GM23248 (cell line): ENCODE measurements around the gene SEMA5B.

Experiments
- EZH2 ChIP-seq: fragments of 200-600 bp; sonication (generic); IDR thresholded peaks from 2 replicates; pipeline ENCODE4 v1.6.1; 2018; ENCODE audit warnings: antibody characterized with exemption, mild to moderate bottlenecking; ENCODE audit not compliant: insufficient read depth, poor library complexity, severe bottlenecking
- EZH2phosphoT487 ChIP-seq: fragments of 200-600 bp; sonication (generic); IDR thresholded peaks from 2 replicates; pipeline ENCODE4 v1.6.1; 2018; ENCODE audit warnings: antibody characterized with exemption, moderate library complexity, mild to moderate bottlenecking, low read depth; ENCODE audit not compliant: insufficient read depth

DNA sequence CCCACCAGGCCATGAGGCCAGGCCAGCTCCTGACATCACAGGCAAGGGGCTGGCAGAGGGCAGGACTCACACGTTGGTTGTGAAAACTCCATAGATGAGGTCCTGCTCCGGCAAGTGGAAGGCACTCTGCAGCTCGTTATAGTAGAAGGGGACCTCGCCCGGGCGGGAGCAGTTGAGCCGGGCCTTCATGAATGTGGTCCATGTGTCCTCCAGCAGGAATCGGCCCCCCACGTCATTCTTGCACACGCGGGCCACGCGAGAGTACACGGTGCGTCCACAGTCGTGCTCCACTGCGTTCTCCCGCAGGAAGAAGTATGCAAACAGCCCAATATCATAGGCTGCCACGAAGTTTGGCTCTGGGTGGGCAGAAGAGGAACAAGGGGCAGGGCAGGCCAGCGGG lies 101.2 kb downstream of the SEMA5B start:
- TF ChIP-seq EZH2phosphoT487 (no peak), EZH2 (no peak)
